GM19193 (cell line): ENCODE data around the gene RWDD1.

Source experiments
- POLR2A ChIP-seq: IDR thresholded peaks from 4 replicates; pipeline ENCODE4 v1.6.1; 2011; ENCODE audit not compliant: insufficient read depth, insufficient read length; ENCODE audit errors: extremely low read depth

The RWDD1 gene, protein sequence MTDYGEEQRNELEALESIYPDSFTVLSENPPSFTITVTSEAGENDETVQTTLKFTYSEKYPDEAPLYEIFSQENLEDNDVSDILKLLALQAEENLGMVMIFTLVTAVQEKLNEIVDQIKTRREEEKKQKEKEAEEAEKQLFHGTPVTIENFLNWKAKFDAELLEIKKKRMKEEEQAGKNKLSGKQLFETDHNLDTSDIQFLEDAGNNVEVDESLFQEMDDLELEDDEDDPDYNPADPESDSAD

DNA sequence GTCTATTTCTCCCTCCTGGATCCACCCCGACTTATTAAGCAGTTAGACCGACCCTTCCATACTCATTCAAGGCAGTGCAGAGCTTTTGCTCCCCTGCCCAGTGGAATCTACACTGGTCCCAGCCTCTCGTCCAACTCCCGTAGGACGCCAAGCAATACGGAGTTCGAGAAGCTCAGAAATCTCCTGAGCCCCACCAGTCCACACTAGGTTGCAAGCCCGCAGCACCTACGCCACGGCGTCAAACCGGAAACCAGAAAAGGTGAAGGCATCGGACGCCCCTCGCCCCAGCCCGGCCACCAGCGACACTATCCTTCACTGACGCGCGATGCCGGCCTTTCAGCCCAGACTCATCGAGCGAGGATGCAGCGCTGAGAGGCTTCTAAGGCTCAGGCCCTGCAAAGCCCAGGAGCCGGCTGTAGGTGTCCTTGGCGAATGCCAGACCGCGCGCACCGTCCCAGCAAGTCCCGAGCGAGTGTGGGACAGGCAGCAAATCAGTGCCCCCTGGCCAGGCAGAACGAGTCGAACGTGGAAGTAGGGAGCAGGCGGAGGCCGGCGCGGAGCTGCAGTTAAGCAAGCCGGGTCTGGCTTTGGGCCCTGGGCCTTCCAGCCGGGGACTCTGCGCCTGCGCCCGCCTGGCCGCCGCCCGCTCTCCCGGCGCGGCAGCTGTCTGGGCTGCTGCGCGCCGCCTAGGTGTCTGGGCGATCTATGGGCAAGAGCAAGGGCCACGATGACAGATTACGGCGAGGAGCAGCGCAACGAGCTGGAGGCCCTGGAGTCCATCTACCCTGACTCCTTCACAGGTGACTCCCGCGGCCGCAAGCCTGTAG lies at the start of gene RWDD1:
RWDD1 (plus strand) TSS at position 649 of the 827 bp plus-strand sequence; CDS start at position 728, 79 bp downstream.
- TF ChIP-seq POLR2A: peak; percentile 91

DNA sequence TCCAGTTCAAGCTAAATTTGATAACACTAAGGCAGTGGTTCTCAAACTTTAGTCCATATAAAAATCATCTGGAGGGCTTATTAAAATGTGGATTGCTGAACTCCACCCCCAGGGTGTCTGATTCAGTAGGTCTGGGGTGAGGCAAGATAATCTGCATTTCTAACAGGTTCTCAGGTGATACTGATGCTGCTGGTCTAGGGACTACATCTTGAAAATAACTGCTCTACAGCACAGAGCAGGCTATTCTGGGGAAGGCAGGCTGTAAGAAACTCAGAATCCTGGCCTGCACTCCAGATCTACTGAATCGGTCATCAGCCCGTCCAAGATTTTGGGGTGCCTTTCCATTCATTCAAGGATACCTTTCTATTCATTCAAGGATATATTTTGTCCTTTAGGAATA lies 48.4 kb upstream of the RWDD1 start:
- TF ChIP-seq POLR2A: no peak

DNA sequence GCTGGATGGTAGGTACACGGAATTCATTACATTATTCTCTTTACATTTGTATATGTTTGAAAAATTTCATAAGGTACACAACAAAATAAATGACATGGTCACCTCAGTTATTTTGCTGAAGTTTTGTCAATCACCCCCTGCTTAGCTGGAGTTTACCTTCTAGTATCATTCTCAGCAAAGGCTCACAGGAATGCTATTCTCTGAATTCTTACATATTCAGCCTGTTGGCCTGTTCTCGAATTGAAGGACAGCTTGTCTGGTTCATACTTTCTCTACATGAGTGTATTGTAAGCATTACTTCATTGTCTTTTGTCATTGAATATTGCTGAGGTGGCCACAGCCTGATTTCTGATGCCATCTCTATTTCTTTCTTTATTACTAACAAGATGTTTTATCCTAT lies 47.1 kb upstream of the RWDD1 start:
- no peak for TF ChIP-seq POLR2A

DNA sequence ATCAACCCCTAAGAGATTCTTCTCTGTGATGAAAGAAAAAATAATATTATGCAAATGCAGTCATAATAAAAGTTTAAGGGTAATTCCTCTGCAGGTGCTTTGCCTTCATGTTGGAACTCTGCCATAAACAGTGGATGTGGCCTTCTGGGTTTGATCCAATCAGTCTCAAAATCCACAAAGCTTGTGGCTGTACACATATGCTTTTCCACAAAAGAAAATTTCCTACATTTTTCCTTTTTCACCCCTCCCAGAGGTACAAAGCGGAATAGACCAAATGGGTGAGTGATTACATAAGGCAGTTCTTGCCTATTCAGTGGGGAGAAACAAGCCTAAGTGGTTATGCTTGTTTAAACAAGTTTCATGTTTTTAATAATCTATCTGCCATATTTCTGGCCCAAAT lies 43.2 kb upstream of the RWDD1 start:
- TF ChIP-seq POLR2A: no peak

DNA sequence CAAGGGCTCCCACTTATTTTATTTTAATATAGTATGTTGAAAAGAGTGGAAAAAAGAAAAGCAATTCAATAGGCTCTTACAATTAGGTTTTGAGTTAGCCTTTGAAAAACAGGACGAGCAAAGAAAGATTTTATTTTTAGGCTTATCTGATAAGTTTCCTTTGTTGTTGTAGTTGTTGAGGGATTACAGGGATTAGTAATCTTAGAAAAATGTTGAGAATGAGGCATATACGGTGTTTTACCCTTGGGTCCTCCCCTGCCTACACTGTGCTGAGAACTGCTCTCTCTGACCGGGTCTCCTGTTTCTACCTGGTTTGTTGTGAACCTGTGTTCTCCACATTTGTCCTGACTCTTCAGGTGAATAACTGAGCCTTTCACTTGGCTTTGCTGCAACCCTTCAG lies 42.5 kb upstream of the RWDD1 start:
- TF ChIP-seq POLR2A: no peak

DNA sequence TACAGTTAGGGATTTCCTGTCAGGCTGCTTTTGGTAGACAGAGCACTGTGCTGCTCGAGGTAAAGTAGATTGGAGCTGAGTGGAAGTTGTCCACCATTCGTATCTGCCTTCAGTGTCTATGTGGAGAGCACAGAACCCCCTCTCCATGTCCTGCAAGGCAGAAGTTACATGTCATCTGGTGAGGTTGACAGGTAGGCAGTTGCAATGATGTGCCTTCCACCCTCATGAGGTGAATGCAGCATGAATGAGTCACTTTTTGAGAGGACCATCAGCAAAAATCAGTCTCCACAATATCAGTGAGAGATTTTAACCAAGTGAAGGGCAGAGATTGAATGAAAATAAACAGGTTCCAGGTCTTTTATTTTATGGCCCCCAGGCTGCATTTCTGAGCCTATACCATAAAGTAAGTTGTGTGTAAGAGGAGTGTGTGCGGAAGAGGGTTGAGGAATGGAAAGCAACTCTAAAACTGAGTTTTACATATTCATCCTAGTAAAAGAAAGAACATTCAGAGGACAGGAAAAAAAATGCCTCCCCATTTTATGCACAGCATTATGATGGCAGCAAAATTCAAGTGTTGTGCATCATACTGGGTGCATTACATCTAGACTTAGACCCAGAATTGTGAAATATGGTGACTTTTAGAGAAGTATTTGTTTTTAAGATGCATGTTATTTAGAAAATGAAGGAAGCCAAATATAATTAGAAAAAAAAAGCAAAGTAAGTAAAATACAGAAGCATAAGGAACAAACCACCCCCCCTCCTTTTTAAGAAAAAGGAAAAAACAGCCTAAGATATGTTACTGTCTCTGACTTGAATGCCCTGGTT lies 41.6 kb upstream of the RWDD1 start:
- TF ChIP-seq POLR2A: no peak

DNA sequence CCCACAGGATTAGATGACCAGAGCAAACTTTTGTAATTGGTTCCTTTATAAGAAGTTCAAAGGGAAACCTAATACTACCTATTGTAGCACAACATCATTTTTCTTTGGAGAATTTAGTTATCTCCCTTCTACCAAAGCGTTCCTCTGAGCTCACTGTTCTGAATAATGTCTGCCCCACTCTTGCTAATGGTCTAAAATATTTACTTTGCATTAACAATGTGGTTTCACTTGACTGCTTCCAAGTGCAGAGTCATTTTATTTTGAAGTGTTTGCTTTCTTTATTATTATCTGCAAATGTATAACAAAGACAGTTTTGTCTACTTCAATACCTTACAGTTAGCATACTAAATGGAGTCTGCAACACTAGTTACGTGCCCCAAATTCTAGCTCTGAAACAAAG lies 40.9 kb upstream of the RWDD1 start:
- no peak for TF ChIP-seq POLR2A

DNA sequence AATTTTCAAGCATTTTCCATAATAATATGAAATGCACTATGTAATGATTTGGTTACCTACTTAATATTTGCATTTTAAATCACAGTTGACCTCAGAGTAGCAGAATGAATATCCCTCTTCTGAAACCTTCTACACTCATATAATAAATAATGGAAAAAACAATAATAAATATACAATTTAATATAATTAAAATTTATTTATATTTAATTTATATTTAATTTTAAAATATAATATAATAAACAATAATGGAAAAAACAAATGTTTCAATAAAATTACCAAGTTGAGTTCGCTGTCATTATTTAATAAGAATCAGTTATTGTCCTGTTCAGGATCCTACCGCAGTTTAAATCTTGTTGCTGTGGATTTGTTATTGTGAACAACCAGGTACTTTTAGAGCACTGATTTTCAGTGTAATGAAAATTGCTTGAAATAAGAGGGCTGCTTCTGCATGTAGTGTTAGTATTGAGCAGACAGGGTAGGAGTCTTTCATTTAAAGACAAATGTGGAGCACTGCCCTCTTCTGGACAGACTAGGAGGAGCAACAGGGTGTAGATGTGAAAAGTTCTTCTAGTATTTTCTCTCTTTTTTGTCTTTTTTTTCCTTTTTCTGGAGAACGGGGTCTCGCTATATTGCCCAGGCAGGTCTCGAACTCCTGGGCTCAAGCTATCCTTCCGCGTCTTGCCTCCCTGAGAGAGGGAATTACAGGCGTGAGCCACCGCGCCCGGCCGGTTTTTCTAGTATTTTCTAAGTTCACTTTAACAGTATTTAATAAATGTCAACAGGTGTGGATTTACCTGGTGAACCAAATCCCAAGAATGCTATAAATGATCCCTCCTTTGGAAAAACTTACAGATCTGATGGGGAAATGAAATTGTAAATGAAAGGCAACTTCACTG lies 39.4 kb upstream of the RWDD1 start:
- TF ChIP-seq POLR2A: no peak

GRCh38 chr6:116533233-116533957 lies 37.9 kb upstream of the RWDD1 start:
- TF ChIP-seq POLR2A: no peak

- TF ChIP-seq POLR2A: no peak
Observed at GRCh38 chr6:116535109-116535508, 36.2 kb upstream of the RWDD1 start.

DNA sequence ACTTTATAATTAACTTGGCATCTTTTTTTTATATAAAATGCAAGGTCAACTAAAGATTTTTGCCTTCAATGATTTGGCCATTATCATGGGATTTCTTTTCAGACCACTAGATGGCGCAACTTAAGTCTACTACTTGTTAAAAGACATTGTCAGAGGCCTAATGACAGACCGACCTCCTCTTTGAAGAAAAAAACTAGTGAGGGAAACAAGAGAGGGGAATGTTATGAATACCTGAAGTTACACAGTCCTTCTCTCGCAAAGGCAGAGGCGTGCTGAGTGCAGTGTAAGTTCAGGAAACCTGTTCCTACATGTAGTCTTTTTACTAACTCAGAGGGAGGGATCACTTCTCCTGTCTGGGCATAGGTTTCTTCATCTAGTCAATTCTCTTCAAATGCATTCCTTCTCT lies 35.1 kb upstream of the RWDD1 start:
- TF ChIP-seq POLR2A: no peak

DNA sequence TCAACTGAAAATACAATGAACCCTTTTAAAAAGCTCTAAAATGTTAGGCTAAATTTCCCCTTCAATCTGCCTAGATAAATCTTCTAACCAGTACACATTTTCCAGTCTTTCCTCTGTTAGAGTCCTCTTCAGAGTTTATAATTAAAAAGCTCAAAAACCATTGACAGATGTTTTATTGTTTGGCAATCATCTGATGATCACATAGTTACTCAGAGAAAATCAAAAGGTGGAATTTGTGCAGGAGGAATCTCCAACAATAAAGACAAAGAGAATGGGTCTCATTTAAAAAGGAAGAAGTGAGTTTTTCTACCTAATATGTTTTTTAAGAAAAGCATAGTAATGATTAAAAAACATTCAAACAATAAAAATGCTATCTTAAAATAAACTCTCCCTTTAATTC lies 28.9 kb upstream of the RWDD1 start:
- no peak for TF ChIP-seq POLR2A

DNA sequence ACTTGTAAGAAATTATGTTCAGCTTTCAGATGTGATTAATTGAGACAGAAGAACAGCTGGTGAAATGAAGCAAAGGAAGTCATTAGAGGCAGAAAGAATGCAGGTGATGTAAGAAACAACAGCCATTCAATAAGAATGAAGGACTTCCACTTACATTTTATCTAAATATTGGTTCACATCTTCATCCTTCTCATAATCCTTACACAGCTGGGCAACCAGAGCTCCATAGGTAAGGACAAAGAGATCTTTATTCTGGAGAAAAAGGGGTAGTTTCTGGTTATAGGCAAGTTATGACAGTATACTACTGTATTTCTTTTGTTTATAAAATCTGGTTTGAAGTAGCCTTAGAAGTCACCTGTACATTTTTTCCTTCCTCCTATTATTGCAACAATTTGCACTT lies 28.2 kb upstream of the RWDD1 start:
- no peak for TF ChIP-seq POLR2A

GRCh38 chr6:116545651-116546050 lies 25.7 kb upstream of the RWDD1 start, which contains the start of gene TRAPPC3L:
TSS of gene TRAPPC3L (minus strand) at chr6:116545684. CDS start at chr6:116545514, 170 bp downstream.
- no peak for TF ChIP-seq POLR2A
